Measurements from ENCODE around the gene TDRD10. TPM values are rescaled to one million over a fixed set of nuclear protein-coding genes. Genes with fewer than 3 reads are reported as not detected.

TDRD10 gene
- total RNA-seq: not detected in 2 replicates

GRCh38 chr1:154502066-154502743 lies at the start of gene TDRD10, which contains the start of gene SHE:
Gene TDRD10 (plus strand): TSS chr1:154502219. CDS start chr1:154506904, 4,685 bp downstream.
Gene SHE (minus strand): TSS chr1:154502412. CDS start chr1:154502026, 386 bp downstream.

GRCh38 chr1:154557939-154558719 lies 56.1 kb downstream of the TDRD10 start, which contains the start of gene UBE2Q1:
Gene UBE2Q1 (minus strand): TSS chr1:154558662. CDS start chr1:154558553, 109 bp downstream.

GRCh38 chr1:154567386-154568156 lies 65.6 kb downstream of the TDRD10 start, which contains the start of gene CHRNB2:
Gene CHRNB2 (plus strand): TSS chr1:154567778. CDS start chr1:154568045, 267 bp downstream.

Other genes with a start within 250 kb of the TDRD10 start
- 108 and 114 TPM in 2 replicates for gene HAX1, start 229.6 kb upstream of the TDRD10 start, total RNA-seq
- 0.78 and 1.2 TPM in 2 replicates for gene AQP10, start 181.1 kb upstream of the TDRD10 start, total RNA-seq
- 15.3 and 26.4 TPM in 2 replicates for gene ATP8B2, start 176.7 kb upstream of the TDRD10 start, total RNA-seq
- gene IL6R, start 96.9 kb upstream of the TDRD10 start, total RNA-seq: 35.9 and 41.9 TPM in 2 replicates
- not detected in 2 replicates for gene SHE, start 193 bp downstream of the TDRD10 start, total RNA-seq
- 18.0 and 30.1 TPM in 2 replicates for gene UBE2Q1, start 56.4 kb downstream of the TDRD10 start, total RNA-seq
- not detected in 2 replicates for gene CHRNB2, start 65.6 kb downstream of the TDRD10 start, total RNA-seq
- 47.3 and 63.8 TPM in 2 replicates for gene ADAR, start 106.0 kb downstream of the TDRD10 start, total RNA-seq